22Rv1 (cell line): ENCODE measurements around the gene RAB31.

Experiments used
- CTCF ChIP-seq: fragments of 450-650 bp; IDR thresholded peaks from 2 replicates; pipeline ENCODE4 v1.5.1; 2017; ENCODE audit warnings: mild to moderate bottlenecking
- ZFX ChIP-seq: fragments of 450-650 bp; IDR thresholded peaks from 2 replicates; pipeline ENCODE4 v1.6.1; 2017; ENCODE audit warnings: antibody characterized with exemption, borderline replicate concordance

- TF ChIP-seq CTCF = no peak
- TF ChIP-seq ZFX = no peak
These were observed 203.1 kb downstream of the RAB31 start for GRCh38 chr18:9911226-9911625.
